ENCODE measurements around the gene CLTC. TPM values are rescaled to one million over a fixed set of nuclear protein-coding genes. Genes with fewer than 3 reads are reported as not detected.

The CLTC gene
- total and polyA plus RNA-seq, 2 of the 8 experiments (the other 6 are each of a cell fraction or from before 2014, with no cell fraction given) = 175 to 283 TPM

DNA sequence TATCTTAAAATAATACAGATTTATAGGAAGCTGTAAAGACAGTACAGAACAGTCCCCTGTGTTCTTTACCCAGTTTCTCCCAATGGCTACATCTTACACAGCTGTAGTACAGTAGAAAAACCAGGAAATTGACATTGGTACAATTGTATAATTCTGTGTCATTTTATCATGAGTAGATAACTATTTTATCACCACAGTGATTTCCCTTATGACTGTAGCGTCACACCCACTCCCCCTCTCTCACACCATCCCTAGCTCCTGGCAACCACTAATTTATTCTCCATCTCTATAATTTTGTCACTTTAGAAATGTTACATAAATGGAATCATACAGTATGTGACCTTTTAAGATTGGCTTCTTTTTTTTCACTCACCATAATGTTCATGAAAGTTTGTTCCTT lies 30.9 kb downstream of the CLTC start (continued):
- TF ChIP-seq HDAC6 (IDR thresholded peaks at IDR 0.05; ENCODE audit: low read depth, low read length) (no peak), JUN (IDR thresholded peaks at IDR 0.05; ENCODE audit: low read depth, low read length) (no peak), YY1 (IDR thresholded peaks at IDR 0.05; ENCODE audit: low read depth, low read length) (no peak), RFX5 (IDR thresholded peaks at IDR 0.05; ENCODE audit: borderline replicate concordance, low read depth, low read length) (no peak), NRF1 (IDR thresholded peaks at IDR 0.05; ENCODE audit: low read depth, low read length) (no peak)
- TF ChIP-seq, protein P1, sequence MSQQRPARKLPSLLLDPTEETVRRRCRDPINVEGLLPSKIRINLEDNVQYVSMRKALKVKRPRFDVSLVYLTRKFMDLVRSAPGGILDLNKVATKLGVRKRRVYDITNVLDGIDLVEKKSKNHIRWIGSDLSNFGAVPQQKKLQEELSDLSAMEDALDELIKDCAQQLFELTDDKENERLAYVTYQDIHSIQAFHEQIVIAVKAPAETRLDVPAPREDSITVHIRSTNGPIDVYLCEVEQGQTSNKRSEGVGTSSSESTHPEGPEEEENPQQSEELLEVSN (IDR thresholded peaks at IDR 0.05) = no peak

Data from H1 (cell line).